OCI-LY1 (cell line): ENCODE results near the gene LIM2.

Experiments used
- H2AFZ ChIP-seq: fragments of 200-600 bp; sonication (generic), shearing (Covaris generic); 2 replicates; pipeline ENCODE4 v1.6.0; 2014; ENCODE audit warnings: antibody characterized with exemption, mild to moderate bottlenecking, low read length
- H3F3A ChIP-seq: fragments of 200-600 bp; sonication (generic), shearing (Covaris generic); 2 replicates; pipeline ENCODE4 v1.6.0; 2014; ENCODE audit warnings: mild to moderate bottlenecking, antibody characterized with exemption, low read length, moderate library complexity; ENCODE audit not compliant: insufficient read depth
- H3K27ac ChIP-seq: fragments of 200-600 bp; sonication (generic); 2 replicates; pipeline ENCODE4 v1.5.1; 2014; ENCODE audit warnings: low read length, mixed run types, mild to moderate bottlenecking, low read depth; ENCODE audit not compliant: poor library complexity, severe bottlenecking
- H3K27me3 ChIP-seq: fragments of 200-600 bp; sonication (generic); 2 replicates; pipeline ENCODE4 v1.6.0; 2014; ENCODE audit warnings: antibody characterized with exemption, mild to moderate bottlenecking, low read length, moderate library complexity; ENCODE audit not compliant: insufficient read depth
- H3K36me3 ChIP-seq: fragments of 200-600 bp; sonication (generic); 2 replicates; pipeline ENCODE4 v1.6.1; 2014; ENCODE audit warnings: mild to moderate bottlenecking, antibody characterized with exemption, low read length, moderate library complexity, mixed read lengths; ENCODE audit not compliant: insufficient read depth
- H3K4me1 ChIP-seq: fragments of 200-600 bp; sonication (generic); 2 replicates; pipeline ENCODE4 v1.5.1; 2014; ENCODE audit warnings: mild to moderate bottlenecking, low read length, moderate library complexity; ENCODE audit not compliant: insufficient read depth, severe bottlenecking
- H3K4me2 ChIP-seq: fragments of 200-600 bp; sonication (generic), shearing (Covaris generic); 2 replicates; pipeline ENCODE4 v1.6.1; 2014; ENCODE audit warnings: low read length
- H3K4me3 ChIP-seq: fragments of 200-600 bp; sonication (generic); 2 replicates; pipeline ENCODE4 v1.5.1; 2014; ENCODE audit warnings: low read length, low read depth, mild to moderate bottlenecking, mixed read lengths; ENCODE audit not compliant: poor library complexity, severe bottlenecking
- H3K79me2 ChIP-seq: fragments of 200-600 bp; shearing (Covaris generic); 2 replicates; pipeline ENCODE4 v1.6.1; 2016; ENCODE audit warnings: mixed run types, low read length, mixed read lengths; ENCODE audit not compliant: insufficient read depth
- H3K9ac ChIP-seq: fragments of 200-600 bp; sonication (generic), shearing (Covaris generic); 2 replicates; pipeline ENCODE4 v1.6.1; 2014; ENCODE audit warnings: mild to moderate bottlenecking, low read length, mixed read lengths
- H3K9me2 ChIP-seq: fragments of 200-600 bp; sonication (generic), shearing (Covaris generic); 2 replicates; pipeline ENCODE4 v1.6.1; 2014; ENCODE audit warnings: low read depth, mild to moderate bottlenecking, low read length, mixed read lengths
- H3K9me3 ChIP-seq: fragments of 200-600 bp; shearing (Covaris generic); 2 replicates; pipeline ENCODE4 v1.6.1; 2014; ENCODE audit warnings: low read length, mixed read lengths
- H4K20me1 ChIP-seq: fragments of 200-600 bp; sonication (generic), shearing (Covaris generic); 2 replicates; pipeline ENCODE4 v1.6.0; 2016; ENCODE audit warnings: mild to moderate bottlenecking, low read length; ENCODE audit not compliant: insufficient read depth
- CTCF ChIP-seq: fragments of 200-600 bp; sonication (generic), shearing (Covaris generic); IDR thresholded peaks from 2 replicates; pipeline ENCODE4 v1.5.1; 2017; ENCODE audit warnings: mild to moderate bottlenecking, antibody characterized with exemption, low read length, moderate library complexity, mixed read lengths
- EZH2 ChIP-seq: fragments of 200-600 bp; sonication (generic), shearing (Covaris generic); IDR thresholded peaks from 2 replicates; pipeline ENCODE4 v1.8.0; 2017; ENCODE audit warnings: borderline replicate concordance, mixed run types, mild to moderate bottlenecking, antibody characterized with exemption, low read length, moderate library complexity, mixed read lengths

LIM2 gene

GRCh38 chr19:51342631-51343569 is 44.9 kb downstream of the LIM2 start:
- Histone ChIP-seq H3K4me3 (no peak overlapping the region), H3K27me3 (no peaks in the 10 kb centered on the region), H3K4me2 (no peak overlapping the region), H3K9ac (no peak overlapping the region), H3K9me2 (no peaks in the 10 kb centered on the region), H3K4me1 (peaks cover 10% of the 10 kb centered on the region), H3K9me3 (no peaks in the 10 kb centered on the region), H3K36me3 (peaks cover 30% of the 10 kb centered on the region), H3F3A (no peaks in the 10 kb centered on the region), H3K79me2 (no peaks in the 10 kb centered on the region), H3K27ac (no peak overlapping the region), H2AFZ (no peak overlapping the region), H4K20me1 (no peaks in the 10 kb centered on the region)
- TF ChIP-seq CTCF (no peak), EZH2 (no peak)

DNA sequence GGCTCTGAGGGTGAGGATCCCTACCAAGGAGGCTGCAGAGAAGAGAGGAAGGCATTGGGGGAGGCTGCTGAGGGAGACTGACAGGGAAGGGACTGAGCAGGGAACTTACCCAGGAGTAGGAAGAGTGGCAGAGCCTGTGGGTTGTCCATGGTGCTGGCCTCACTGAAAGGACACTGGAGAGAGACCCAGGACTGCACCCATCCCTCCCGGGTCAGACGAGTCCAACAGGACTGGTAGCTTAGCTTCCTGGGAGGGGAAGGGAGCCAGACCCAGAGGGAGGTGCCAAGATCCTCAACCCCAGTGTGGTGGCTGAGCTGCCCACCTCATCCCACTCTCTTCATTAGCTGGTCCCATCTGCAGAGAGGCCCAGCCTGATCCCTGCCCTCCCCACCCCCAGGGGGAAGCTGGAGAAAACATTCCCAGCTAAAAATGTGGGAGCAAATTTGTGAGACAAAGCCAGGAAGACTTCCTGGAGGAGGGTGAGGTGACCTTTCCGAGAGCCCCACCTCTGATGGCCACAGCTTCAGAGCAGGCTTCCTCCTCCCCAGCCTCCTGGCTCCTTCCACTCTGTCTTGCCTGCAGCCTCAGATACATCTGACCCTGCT is 45.7 kb downstream of the LIM2 start, which contains the start of gene VSIG10L:
Gene VSIG10L (minus strand): TSS at position 164 of the 605 bp plus-strand sequence. CDS start 15 bp downstream, at position 149.
- no peak within 1 kb of the TSS for H3K4me2 ChIP-seq
- no peak within 1 kb of the TSS for H2AFZ ChIP-seq

DNA sequence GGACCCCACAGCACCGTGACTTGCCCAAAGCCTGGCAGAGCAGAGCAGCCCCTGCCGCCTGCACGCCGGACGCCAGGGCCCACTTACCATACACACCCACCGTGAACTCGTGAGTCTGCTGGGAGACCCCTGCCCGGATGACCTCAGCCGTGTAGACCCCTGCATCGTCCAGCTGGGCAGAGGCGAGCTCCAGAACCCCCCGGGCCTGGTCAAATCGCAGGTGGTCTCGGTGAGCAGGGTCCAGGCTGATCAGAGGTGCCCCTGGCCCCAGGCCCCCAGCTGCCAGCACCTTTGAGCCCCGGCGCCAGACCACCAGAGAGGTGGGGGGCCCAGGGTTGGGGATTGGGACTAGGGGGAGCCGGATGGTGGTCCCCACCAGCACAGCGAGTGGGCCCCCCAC is 46.7 kb downstream of the LIM2 start:
- no peaks in the 10 kb centered on the region for H3K79me2 ChIP-seq
- TF ChIP-seq EZH2, result no peak
- TF ChIP-seq CTCF, result no peak
- H3K27ac ChIP-seq, result no peak overlapping the region
- H4K20me1 ChIP-seq, result no peaks in the 10 kb centered on the region
- H3K9me2 ChIP-seq, result no peaks in the 10 kb centered on the region
- no peaks in the 10 kb centered on the region for H3K27me3 ChIP-seq
- H3K9me3 ChIP-seq, result no peaks in the 10 kb centered on the region
- no peak overlapping the region for H2AFZ ChIP-seq
- H3K9ac ChIP-seq, result no peak overlapping the region
- no peaks in the 10 kb centered on the region for H3F3A ChIP-seq
- H3K4me1 ChIP-seq, result peaks cover 10% of the 10 kb centered on the region
- peaks cover 15% of the 10 kb centered on the region; the same call in 1 of the 2 replicates for H3K36me3 ChIP-seq
- H3K4me2 ChIP-seq, result no peak overlapping the region
- H3K4me3 ChIP-seq, result no peak overlapping the region

More for the DNA sequence above, 45.7 kb downstream of the LIM2 start, which contains the start of gene VSIG10L:
- H3K79me2 ChIP-seq, result no peaks in the 10 kb centered on the region
- H3K36me3 ChIP-seq, result peaks cover 23% of the 10 kb centered on the region; the same call in 1 of the 2 replicates
- no peaks in the 10 kb centered on the region for H4K20me1 ChIP-seq
- no peak within 1 kb of the TSS for H3K4me3 ChIP-seq
- TF ChIP-seq CTCF (no peak), EZH2 (no peak)
- no peaks in the 10 kb centered on the region for H3K27me3 ChIP-seq
- no peaks in the 10 kb centered on the region for H3K9me3 ChIP-seq
- peaks cover 10% of the 10 kb centered on the region for H3K4me1 ChIP-seq
- no peaks in the 10 kb centered on the region for H3K9me2 ChIP-seq
- no peak within 1 kb of the TSS for H3K9ac ChIP-seq
- no peaks in the 10 kb centered on the region for H3F3A ChIP-seq
- no peak within 1 kb of the TSS for H3K27ac ChIP-seq
